Measurements from ENCODE around the gene TDRD7.

Gene TDRD7

GRCh38 chr9:97480174-97480573 is 68.3 kb downstream of the TDRD7 start:
- no peak for TF ChIP-seq TCF12 (IDR thresholded peaks at IDR 0.05; ENCODE audit: low read depth)
- TF ChIP-seq CEBPB (IDR thresholded peaks at IDR 0.05) = 0 out of 2 replicates have a peak, but pooled peaks have one; percentile 7
- TF ChIP-seq, protein P1, sequence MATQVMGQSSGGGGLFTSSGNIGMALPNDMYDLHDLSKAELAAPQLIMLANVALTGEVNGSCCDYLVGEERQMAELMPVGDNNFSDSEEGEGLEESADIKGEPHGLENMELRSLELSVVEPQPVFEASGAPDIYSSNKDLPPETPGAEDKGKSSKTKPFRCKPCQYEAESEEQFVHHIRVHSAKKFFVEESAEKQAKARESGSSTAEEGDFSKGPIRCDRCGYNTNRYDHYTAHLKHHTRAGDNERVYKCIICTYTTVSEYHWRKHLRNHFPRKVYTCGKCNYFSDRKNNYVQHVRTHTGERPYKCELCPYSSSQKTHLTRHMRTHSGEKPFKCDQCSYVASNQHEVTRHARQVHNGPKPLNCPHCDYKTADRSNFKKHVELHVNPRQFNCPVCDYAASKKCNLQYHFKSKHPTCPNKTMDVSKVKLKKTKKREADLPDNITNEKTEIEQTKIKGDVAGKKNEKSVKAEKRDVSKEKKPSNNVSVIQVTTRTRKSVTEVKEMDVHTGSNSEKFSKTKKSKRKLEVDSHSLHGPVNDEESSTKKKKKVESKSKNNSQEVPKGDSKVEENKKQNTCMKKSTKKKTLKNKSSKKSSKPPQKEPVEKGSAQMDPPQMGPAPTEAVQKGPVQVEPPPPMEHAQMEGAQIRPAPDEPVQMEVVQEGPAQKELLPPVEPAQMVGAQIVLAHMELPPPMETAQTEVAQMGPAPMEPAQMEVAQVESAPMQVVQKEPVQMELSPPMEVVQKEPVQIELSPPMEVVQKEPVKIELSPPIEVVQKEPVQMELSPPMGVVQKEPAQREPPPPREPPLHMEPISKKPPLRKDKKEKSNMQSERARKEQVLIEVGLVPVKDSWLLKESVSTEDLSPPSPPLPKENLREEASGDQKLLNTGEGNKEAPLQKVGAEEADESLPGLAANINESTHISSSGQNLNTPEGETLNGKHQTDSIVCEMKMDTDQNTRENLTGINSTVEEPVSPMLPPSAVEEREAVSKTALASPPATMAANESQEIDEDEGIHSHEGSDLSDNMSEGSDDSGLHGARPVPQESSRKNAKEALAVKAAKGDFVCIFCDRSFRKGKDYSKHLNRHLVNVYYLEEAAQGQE (IDR thresholded peaks at IDR 0.05; ENCODE audit: low read depth) = no peak

DNA sequence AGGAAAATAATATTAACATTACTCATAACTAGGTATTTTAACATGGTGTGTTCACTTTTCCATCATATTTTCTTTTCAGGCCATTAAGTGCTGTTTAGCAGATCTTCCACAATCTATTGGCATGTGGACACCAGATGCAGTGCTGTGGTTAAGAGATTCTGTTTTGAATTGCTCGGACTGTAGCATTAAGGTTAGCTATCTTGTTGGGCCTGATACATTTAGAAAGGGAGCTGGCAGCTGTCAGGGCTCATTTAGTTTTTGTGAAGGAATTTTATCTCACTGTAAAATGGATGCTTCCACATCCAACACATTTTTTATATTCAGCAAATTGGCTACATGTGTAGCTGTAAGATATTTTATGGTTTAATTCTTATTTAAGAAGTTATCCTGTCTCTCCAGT is 68.9 kb downstream of the TDRD7 start:
- TF ChIP-seq EP300 (IDR thresholded peaks at IDR 0.05; ENCODE audit: borderline replicate concordance) = no peak
- no peak for TF ChIP-seq CREB1 (IDR thresholded peaks at IDR 0.05; ENCODE audit: low read depth)
- no peak for TF ChIP-seq FOXM1 (IDR thresholded peaks at IDR 0.05; ENCODE audit: borderline replicate concordance, low read depth)
- TF ChIP-seq USF1 (IDR thresholded peaks at IDR 0.05) = no peak
- no peak for TF ChIP-seq TEAD4 (IDR thresholded peaks at IDR 0.05)
- no peak for TF ChIP-seq ZBTB7A (IDR thresholded peaks at IDR 0.05; ENCODE audit: low read depth)
- TF ChIP-seq NFIC (IDR thresholded peaks at IDR 0.05) = no peak
- no peak for TF ChIP-seq TCF12 (IDR thresholded peaks at IDR 0.05; ENCODE audit: low read depth)
- no peak for TF ChIP-seq TAF1 (IDR thresholded peaks at IDR 0.05; ENCODE audit: low read depth)
- TF ChIP-seq, protein P1 (IDR thresholded peaks at IDR 0.05; ENCODE audit: low read depth) = no peak
- no peak for TF ChIP-seq RAD21 (IDR thresholded peaks at IDR 0.05; ENCODE audit: low read depth)
- no peak for TF ChIP-seq YY1 (IDR thresholded peaks at IDR 0.05; ENCODE audit: low read depth)
- TF ChIP-seq, protein P2, sequence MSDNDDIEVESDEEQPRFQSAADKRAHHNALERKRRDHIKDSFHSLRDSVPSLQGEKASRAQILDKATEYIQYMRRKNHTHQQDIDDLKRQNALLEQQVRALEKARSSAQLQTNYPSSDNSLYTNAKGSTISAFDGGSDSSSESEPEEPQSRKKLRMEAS (IDR thresholded peaks at IDR 0.05) = no peak
- TF ChIP-seq CEBPB (IDR thresholded peaks at IDR 0.05) = no peak
- no peak for TF ChIP-seq EGR1 (IDR thresholded peaks at IDR 0.05)

DNA sequence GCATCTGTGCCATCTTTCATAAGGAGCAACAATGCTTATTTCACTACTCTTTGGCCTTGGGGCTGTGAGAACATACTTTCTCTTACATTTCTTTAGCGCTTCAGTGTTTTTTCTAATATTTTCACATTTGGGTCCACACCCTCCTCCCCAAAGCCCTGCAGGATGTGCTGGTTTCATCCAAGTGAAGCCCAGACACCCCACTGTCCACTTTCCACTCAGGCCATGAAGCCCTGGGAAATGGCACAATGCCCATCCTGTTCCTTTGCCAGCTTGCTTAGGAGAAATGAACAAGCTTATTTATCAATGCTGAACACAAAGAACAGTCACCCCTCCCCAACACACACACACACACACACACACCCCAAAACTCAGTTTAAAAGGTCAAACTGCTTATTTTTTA is 72.2 kb downstream of the TDRD7 start:
- TF ChIP-seq CEBPB (IDR thresholded peaks at IDR 0.05) (no peak), RAD21 (IDR thresholded peaks at IDR 0.05; ENCODE audit: low read depth) (no peak), EGR1 (IDR thresholded peaks at IDR 0.05) (no peak), TCF12 (IDR thresholded peaks at IDR 0.05; ENCODE audit: low read depth) (no peak), ZBTB7A (IDR thresholded peaks at IDR 0.05; ENCODE audit: low read depth) (no peak), EP300 (IDR thresholded peaks at IDR 0.05; ENCODE audit: borderline replicate concordance) (no peak), YY1 (IDR thresholded peaks at IDR 0.05; ENCODE audit: low read depth) (no peak), TAF1 (IDR thresholded peaks at IDR 0.05; ENCODE audit: low read depth) (no peak), TEAD4 (IDR thresholded peaks at IDR 0.05) (no peak), FOXM1 (IDR thresholded peaks at IDR 0.05; ENCODE audit: borderline replicate concordance, low read depth) (no peak), CREB1 (IDR thresholded peaks at IDR 0.05; ENCODE audit: low read depth) (no peak), NFIC (IDR thresholded peaks at IDR 0.05) (no peak), USF1 (IDR thresholded peaks at IDR 0.05) (no peak)
- TF ChIP-seq, protein P2 (IDR thresholded peaks at IDR 0.05) = no peak
- TF ChIP-seq, protein P1 (IDR thresholded peaks at IDR 0.05; ENCODE audit: low read depth) = no peak

DNA sequence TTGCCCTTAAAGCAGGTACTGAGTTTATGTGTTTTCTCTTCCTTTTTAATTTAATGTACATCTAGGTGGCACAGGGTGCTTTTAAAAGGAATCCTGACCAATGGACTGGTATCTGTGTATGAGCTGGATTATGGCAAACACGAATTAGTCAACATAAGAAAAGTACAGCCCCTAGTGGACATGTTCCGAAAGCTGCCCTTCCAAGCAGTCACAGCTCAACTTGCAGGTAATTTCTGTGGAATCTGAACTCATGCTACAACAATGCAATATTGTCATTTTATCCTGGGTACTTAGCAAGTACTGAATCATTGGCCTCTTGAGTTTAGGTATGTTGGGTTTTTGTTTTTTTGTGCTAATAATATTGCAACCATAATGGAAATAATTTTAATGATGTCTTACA is 75.2 kb downstream of the TDRD7 start:
- peak; percentile 32; the same call in 1 of the 2 replicates for TF ChIP-seq RAD21 (IDR thresholded peaks at IDR 0.05; ENCODE audit: low read depth)
- TF ChIP-seq, protein P2 (IDR thresholded peaks at IDR 0.05) = no peak

DNA sequence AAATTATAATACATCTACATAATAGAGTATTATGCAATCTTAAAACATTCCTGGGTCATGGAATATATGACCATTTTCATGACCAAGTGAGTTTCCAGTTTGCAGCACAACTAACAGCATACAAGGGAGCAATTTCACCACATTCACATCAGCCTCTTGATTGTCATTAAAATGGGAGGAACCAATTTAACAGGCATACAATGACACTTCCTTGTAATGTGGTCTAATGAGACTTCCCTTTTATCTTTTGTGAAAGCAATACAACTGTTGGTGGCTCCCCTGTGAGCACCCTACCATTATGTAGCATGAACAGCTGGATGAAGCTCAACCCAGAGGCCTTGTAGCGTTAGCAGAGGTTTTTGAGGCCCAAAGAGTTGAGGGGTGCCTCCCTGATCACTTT is 76.0 kb downstream of the TDRD7 start:
- no peak for TF ChIP-seq CEBPB (IDR thresholded peaks at IDR 0.05)
- TF ChIP-seq, protein P2 (IDR thresholded peaks at IDR 0.05) = no peak
- TF ChIP-seq TCF12 (IDR thresholded peaks at IDR 0.05; ENCODE audit: low read depth) = no peak
- TF ChIP-seq, protein P1 (IDR thresholded peaks at IDR 0.05; ENCODE audit: low read depth) = no peak
- TF ChIP-seq YY1 (IDR thresholded peaks at IDR 0.05; ENCODE audit: low read depth) = no peak
- no peak for TF ChIP-seq EGR1 (IDR thresholded peaks at IDR 0.05)
- no peak for TF ChIP-seq TEAD4 (IDR thresholded peaks at IDR 0.05)
- TF ChIP-seq USF1 (IDR thresholded peaks at IDR 0.05) = no peak
- TF ChIP-seq NFIC (IDR thresholded peaks at IDR 0.05) = no peak
- TF ChIP-seq RAD21 (IDR thresholded peaks at IDR 0.05; ENCODE audit: low read depth) = no peak

Data from Ishikawa (cell line).